ENCODE data around the gene SYPL2. TPM values are rescaled to one million over a fixed set of nuclear protein-coding genes. Genes with fewer than 3 reads are reported as not detected.

SYPL2 gene
- total RNA-seq, 2 experiments from 2014 or later: not detected

DNA sequence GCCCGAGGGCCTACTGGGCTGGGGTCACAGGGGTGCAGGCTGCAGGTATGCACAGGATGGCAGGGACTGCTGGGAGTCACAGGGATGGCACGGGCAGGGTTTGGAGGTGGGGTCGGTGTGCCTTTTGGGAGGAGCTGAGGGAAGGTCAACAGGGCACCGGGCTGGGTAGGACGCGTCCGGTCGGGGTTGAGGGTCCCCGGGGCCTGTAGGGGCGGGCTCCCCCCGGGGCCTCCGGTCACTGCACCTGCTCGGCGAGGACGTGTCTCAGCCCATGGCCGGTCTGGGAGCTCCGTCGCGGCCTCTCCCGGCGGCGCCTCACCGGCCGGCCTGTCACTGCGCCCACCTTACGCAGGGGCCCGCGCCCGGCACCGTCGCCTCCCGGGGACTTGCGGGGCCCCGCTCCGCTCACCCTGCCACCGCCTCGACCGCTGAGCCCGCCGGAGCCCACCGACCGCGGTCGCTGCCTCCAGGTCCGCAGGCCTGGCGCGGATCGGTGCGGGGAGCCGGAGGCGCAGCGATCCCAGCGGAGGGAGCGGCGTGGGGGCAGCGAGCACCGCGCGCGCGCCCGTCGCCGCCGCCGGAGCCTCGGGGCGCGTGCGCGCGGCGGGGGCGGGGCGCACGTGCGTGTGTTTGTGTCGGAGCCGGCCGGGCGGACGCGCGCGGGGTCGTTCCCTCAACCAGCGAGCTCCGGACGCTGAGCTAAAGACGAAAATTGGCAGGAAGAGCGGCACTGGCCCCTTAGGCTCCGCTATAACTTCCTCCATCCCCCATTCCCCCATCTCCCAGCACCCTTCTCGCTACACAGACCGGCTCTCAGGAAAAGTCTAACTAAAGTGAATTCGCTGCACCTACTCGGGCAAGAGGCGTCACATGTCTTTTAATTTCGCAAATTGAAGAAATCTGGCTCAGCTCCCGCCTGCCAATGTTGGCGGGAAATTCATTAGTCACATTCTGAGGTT is 43.1 kb downstream of the SYPL2 start, which contains the start of gene AMIGO1:
Gene AMIGO1, minus strand, starts transcription at position 552 of the 959 bp plus-strand sequence. CDS start 815 bp downstream, outside the sequence.
- Mint-ChIP-seq H3K27ac (peak within 1 kb of the TSS; percentile 89), H3K9me3 (no peaks in the 10 kb centered on the region), H3K4me1 (peaks cover 45% of the 10 kb centered on the region), H3K36me3 (peaks cover 2% of the 10 kb centered on the region), H3K27me3 (no peaks in the 10 kb centered on the region), H3K4me3 (peak within 1 kb of the TSS; percentile 88)
- DNase-seq: peak; percentile 74

DNA sequence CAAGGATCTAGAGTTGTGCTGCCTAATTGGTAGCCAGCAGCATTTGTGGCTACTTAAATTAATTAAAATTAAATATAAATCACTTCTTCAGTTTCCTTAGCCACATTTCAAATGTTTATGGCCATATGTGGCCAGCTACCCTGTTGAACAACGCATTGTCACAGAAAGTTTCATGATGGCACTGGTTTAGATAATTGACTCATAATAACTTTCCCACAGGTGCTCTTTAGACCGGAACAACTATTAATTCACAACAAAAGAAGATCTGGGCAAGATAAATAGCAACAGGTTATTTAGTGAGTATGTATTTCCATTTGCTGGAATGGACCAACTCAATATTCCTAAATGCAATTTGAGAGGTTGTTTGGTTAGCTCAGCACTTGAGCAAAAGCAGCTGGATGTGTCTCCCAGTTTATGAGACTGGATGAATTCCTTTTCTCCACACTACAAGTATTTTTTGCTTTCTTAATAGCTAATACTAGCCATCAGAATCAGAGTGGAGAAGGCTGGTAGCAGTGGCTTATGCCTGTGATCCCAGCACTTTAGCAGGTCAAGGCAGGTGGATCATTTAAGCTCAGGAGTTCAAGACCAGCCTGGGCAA is 46.9 kb downstream of the SYPL2 start:
- Mint-ChIP-seq H3K9me3 (no peaks in the 10 kb centered on the region), H3K4me1 (peaks cover 25% of the 10 kb centered on the region), H3K27me3 (no peaks in the 10 kb centered on the region), H3K4me3 (no peak overlapping the region), H3K36me3 (peaks cover 2% of the 10 kb centered on the region), H3K27ac (no peak overlapping the region)
- DNase-seq: no peak

DNA sequence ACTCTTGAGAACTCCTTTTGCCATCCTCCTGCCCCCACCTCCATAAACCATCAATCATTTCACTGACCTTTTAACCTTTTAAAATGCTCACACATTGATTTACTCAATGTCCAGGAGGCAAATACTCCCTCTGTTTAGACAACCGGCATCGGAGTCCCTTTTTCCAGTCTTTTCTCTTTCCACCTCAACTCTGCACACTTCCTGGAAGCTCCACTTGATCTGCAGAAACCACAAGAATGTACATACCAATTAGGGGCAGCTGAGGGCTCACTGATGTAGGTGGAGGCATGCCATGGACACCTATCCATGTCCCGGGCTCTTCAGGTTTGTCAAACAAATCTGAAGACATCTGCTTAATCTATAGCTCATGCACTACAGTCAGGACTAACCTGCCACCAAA is 48.5 kb downstream of the SYPL2 start:
- Mint-ChIP-seq H3K9me3 (no peaks in the 10 kb centered on the region), H3K36me3 (no peaks in the 10 kb centered on the region), H3K27me3 (no peaks in the 10 kb centered on the region), H3K4me3 (no peak overlapping the region), H3K27ac (no peak overlapping the region), H3K4me1 (peaks cover 16% of the 10 kb centered on the region)
- DNase-seq: no peak

DNA sequence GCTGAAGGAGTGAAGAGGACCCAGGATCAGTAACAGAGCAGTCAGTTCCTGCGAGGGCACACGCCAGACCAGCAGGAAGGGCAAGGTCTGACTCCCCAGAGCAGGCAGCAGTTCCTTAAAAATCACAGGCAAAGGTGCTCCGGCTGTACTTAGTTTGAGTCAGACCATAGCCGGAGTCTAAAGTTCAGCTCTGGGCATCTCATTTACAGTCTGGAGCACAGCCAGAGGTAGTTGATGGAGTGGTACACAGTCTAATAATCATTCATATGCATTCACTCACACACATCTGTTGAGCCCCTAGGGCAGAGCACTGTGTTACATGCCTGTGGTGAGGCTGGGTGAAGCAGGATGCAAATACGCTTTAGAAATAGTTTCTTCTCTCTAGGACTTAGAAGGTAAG is 50.5 kb downstream of the SYPL2 start:
- DNase-seq: no peak
- no peaks in the 10 kb centered on the region for H3K36me3 Mint-ChIP-seq
- no peaks in the 10 kb centered on the region for H3K9me3 Mint-ChIP-seq
- peaks cover 4% of the 10 kb centered on the region for H3K4me1 Mint-ChIP-seq
- no peak overlapping the region for H3K27ac Mint-ChIP-seq
- no peaks in the 10 kb centered on the region for H3K27me3 Mint-ChIP-seq
- H3K4me3 Mint-ChIP-seq: no peak overlapping the region

DNA sequence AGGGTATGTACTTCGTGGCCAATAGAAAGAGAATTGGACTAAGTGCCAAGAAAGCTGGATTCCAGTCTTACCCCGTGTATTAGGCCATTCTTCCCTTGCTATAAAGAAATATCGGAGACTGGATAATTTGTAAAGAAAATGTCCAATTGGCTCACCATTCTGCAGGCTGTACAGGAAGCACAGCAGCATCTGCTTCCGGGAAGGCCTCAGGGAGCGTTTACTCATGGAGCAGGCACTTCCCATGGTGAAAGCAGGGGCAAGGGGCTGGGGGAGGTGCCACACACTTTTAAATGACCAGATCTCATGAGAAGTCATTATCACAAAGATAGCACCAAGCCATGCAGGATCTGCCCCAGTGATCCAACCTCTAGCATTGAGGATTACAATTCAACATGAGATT is 51.0 kb downstream of the SYPL2 start:
- H3K27ac Mint-ChIP-seq: no peak overlapping the region

DNA sequence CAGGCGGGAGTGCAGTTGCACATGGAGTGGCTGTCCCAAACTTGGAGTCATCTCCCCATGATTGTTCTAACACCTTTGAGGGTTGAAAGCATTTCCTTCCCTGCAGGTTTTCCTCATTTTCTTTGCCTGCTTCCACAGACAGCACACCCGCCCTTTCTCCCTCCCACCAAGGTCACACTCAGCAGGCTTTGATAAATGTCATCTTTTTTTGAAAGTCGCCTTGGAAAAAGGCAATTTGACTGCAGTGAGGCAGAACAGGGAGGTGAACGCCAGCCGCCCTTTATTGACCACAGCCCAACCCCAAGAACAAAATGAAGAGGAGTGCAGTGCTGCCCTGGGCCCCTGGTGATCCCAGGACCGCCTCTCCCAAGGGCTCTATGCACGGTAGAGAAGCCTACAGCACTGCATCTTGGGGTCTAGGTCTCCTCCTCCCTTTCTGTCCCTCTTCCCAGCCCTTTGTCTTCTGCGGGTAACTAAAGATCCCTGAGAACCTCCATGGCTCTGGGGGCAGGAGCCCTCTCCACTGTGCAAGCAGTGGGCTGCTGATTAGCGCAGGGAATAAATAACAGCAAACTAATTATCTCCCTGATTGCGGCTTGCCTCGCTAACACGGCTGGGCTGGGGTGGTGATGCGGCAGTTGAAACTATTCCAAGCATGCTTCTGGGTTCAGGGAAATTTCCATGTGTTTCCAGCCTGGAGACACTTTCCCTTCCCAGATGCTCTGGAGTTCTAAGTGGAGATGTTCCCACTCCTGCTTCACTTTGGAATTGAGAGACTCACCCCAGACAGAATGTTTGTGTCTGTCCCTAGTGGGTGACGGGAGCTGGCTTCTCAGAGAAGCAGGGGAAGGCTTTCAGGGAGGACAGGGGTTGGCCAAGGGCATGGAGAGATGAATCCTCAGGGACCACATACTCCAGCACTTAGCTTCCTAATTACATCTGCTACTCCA is 54.9 kb downstream of the SYPL2 start:
- DNase-seq: no peak
- no peaks in the 10 kb centered on the region for H3K4me1 Mint-ChIP-seq
- H3K27me3 Mint-ChIP-seq: no peaks in the 10 kb centered on the region
- no peaks in the 10 kb centered on the region for H3K9me3 Mint-ChIP-seq
- H3K27ac Mint-ChIP-seq: no peak overlapping the region
- no peak overlapping the region for H3K4me3 Mint-ChIP-seq
- H3K36me3 Mint-ChIP-seq: no peaks in the 10 kb centered on the region

More for the DNA sequence above, 51.0 kb downstream of the SYPL2 start:
- H3K4me3 Mint-ChIP-seq: no peak overlapping the region
- H3K36me3 Mint-ChIP-seq: no peaks in the 10 kb centered on the region
- no peak for DNase-seq
- no peaks in the 10 kb centered on the region for H3K27me3 Mint-ChIP-seq
- peaks cover 4% of the 10 kb centered on the region for H3K4me1 Mint-ChIP-seq
- no peaks in the 10 kb centered on the region for H3K9me3 Mint-ChIP-seq

- H3K9me3 Mint-ChIP-seq: no peaks in the 10 kb centered on the region
- no peaks in the 10 kb centered on the region for H3K4me1 Mint-ChIP-seq
- no peaks in the 10 kb centered on the region for H3K36me3 Mint-ChIP-seq
- no peak for DNase-seq
- H3K4me3 Mint-ChIP-seq: no peak overlapping the region
- H3K27ac Mint-ChIP-seq: no peak overlapping the region
- no peaks in the 10 kb centered on the region for H3K27me3 Mint-ChIP-seq
Measured at GRCh38 chr1:109522026-109522425, 55.7 kb downstream of the SYPL2 start.

DNA sequence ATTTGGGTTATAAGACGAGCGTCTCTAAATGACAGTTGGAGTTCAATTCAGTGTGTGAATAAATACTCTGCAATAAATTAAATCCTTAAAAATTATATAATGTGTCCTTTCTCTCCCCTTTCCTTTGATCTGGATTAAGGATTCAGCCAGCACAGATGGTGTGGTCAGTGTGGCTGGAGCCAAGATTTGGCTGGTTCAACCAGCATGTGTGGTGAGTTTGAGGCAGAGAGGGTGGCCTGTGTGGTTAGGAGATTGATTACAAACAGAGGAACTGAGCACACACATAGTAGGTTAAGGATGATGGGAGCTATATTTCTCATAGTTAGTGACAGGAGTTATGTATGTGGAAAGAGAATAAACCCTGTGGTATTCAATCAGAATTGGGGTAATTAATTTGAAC is 57.4 kb downstream of the SYPL2 start:
- Mint-ChIP-seq H3K36me3 (no peaks in the 10 kb centered on the region), H3K4me1 (no peaks in the 10 kb centered on the region), H3K27ac (no peak overlapping the region), H3K27me3 (no peaks in the 10 kb centered on the region), H3K9me3 (no peaks in the 10 kb centered on the region), H3K4me3 (no peak overlapping the region)
- no peak for DNase-seq

DNA sequence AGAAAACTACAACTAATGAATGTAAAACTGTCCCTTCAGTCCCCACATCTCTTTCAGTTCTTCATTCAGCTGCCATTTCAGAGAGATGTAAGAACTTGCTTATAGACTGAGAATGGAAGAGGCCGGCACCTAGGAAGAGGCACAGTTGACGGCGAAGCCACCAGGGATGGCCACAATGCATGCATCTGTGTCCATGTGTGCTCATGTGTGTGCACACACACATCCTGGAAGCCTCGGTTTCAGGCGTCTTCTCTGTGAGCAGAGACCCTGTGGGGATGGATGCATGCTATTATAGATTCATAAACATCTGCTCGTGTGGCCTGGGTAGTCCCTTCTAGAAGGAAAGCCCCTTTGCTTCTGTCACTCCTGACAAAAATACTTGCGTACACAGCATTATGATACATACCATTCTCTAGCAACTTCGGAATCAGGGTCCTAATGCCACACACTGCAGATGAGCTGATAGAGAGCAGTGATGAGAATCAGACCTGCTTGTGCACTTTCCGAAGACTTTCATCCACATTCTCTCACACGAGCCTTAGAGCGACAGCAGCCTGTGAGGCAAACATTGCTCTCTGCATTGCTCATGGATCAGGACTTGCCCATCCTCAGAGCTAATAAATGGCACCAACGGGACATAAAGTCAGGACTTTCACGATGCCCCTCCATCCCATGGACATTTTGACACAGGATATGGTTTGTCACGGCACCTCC is 60.9 kb downstream of the SYPL2 start:
- peaks cover 17% of the 10 kb centered on the region for H3K4me1 Mint-ChIP-seq
- H3K36me3 Mint-ChIP-seq: no peaks in the 10 kb centered on the region
- no peak overlapping the region for H3K4me3 Mint-ChIP-seq
- H3K27ac Mint-ChIP-seq: no peak overlapping the region
- DNase-seq: no peak
- H3K9me3 Mint-ChIP-seq: no peaks in the 10 kb centered on the region
- H3K27me3 Mint-ChIP-seq: no peaks in the 10 kb centered on the region

DNA sequence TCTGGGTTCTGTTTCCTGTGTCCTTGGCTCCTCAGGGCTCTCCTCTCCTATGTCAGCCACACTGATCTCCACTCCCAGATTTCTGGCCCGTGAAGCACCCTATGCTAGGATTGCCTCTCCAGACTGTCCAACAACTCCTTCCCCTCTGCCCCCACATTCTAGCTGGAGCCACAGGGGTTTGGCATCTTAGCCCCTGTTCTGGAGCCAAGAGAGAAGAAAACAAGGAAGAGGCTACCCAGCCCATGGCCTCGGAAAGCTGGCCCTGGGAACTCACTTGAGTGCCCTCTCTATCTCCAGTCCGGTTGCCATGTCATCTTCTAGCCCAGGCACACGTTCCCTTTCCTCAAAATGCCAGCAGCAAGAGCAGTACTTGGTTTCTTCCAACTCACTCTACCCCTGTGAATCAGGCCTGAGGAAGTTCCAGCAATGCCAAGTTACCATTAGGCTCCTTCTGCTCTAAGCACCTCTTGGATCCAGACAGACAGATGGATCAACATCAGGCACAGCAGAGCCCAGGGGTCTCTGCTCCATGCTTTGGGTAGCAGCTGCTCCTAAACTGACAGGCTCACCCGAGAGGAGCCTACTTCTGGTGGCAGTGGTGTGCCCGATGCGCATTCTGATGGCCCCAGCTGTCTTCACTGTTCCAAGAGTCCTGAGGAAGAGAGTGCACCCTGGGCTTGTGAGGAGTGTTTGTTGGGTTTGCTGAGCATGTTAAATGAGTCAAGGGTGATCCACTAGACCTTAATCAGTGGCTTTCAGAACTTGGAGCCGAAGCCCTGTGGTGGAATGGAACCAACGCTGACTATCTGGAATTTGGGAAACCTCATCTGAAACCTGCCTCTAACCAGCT is 61.7 kb downstream of the SYPL2 start:
- H3K4me3 Mint-ChIP-seq: no peak overlapping the region
- no peaks in the 10 kb centered on the region for H3K36me3 Mint-ChIP-seq
- H3K27ac Mint-ChIP-seq: no peak overlapping the region
- H3K4me1 Mint-ChIP-seq: peaks cover 20% of the 10 kb centered on the region
- DNase-seq: no peak
- no peaks in the 10 kb centered on the region for H3K27me3 Mint-ChIP-seq
- H3K9me3 Mint-ChIP-seq: no peaks in the 10 kb centered on the region

DNA sequence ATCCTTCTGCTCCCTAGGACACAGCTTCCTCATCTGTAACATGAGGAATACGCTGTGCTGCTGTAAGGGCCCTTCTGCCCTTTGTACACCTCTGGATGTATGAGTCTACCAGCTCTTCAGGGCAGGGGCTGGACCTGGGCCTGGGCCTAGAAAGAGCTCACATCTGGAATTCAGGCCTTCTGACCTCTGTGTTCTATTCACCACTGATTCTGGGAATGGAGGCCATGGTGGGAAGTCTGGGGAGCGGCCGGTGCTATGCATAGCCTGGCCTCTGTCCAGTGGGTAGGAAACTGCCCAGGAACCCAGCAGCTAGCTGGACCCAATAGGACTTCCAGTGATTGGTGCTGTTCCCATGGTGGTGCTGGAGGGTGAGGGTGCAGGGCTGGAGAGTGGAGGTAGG is 62.4 kb downstream of the SYPL2 start:
- no peak for DNase-seq
- Mint-ChIP-seq H3K4me3 (no peak overlapping the region), H3K27ac (no peak overlapping the region), H3K27me3 (no peaks in the 10 kb centered on the region), H3K9me3 (no peaks in the 10 kb centered on the region), H3K36me3 (no peaks in the 10 kb centered on the region), H3K4me1 (peaks cover 20% of the 10 kb centered on the region)

- Mint-ChIP-seq H3K27me3 (no peaks in the 10 kb centered on the region), H3K4me3 (no peak overlapping the region), H3K4me1 (peaks cover 20% of the 10 kb centered on the region), H3K9me3 (no peaks in the 10 kb centered on the region), H3K27ac (no peak overlapping the region), H3K36me3 (no peaks in the 10 kb centered on the region)
- no peak for DNase-seq
Measured at GRCh38 chr1:109529881-109530456, 63.6 kb downstream of the SYPL2 start.

GRCh38 chr1:109530457-109531087 is 64.2 kb downstream of the SYPL2 start:
- Mint-ChIP-seq H3K27ac (no peak overlapping the region), H3K36me3 (no peaks in the 10 kb centered on the region), H3K9me3 (no peaks in the 10 kb centered on the region), H3K4me1 (peaks cover 20% of the 10 kb centered on the region), H3K27me3 (no peaks in the 10 kb centered on the region), H3K4me3 (no peak overlapping the region)
- DNase-seq: no peak
